DOHH2 (cell line): ENCODE results near the gene GRB10.

Experiments used
- H3F3A ChIP-seq: fragments of 200-600 bp; sonication (generic), shearing (Covaris generic); 2 replicates; pipeline ENCODE4 v1.6.0; 2016; ENCODE audit warnings: antibody characterized with exemption, mild to moderate bottlenecking; ENCODE audit not compliant: control insufficient read depth, insufficient read depth
- H3K27ac ChIP-seq: fragments of 200-600 bp; sonication (generic); 2 replicates; pipeline ENCODE4 v1.5.1; 2014; ENCODE audit warnings: low read depth, mild to moderate bottlenecking, low read length, moderate library complexity
- H3K27me3 ChIP-seq: fragments of 200-600 bp; sonication (generic); 2 replicates; pipeline ENCODE4 v1.6.1; 2014; ENCODE audit warnings: mild to moderate bottlenecking, low read length, mixed read lengths; ENCODE audit not compliant: control insufficient read depth
- H3K36me3 ChIP-seq: fragments of 200-600 bp; sonication (generic); 2 replicates; pipeline ENCODE4 v1.6.1; 2014; ENCODE audit warnings: mild to moderate bottlenecking, low read length, moderate library complexity, mixed read lengths; ENCODE audit not compliant: control insufficient read depth
- H3K4me1 ChIP-seq: fragments of 200-600 bp; sonication (generic); 2 replicates; pipeline ENCODE4 v1.6.1; 2014; ENCODE audit warnings: mild to moderate bottlenecking, low read length, mixed read lengths; ENCODE audit not compliant: control insufficient read depth
- H3K4me2 ChIP-seq: fragments of 200-600 bp; sonication (generic); 2 replicates; pipeline ENCODE4 v1.6.0; 2014; ENCODE audit warnings: mild to moderate bottlenecking, low read length, moderate library complexity
- H3K4me3 ChIP-seq: fragments of 200-600 bp; sonication (generic); 2 replicates; pipeline ENCODE4 v1.5.1; 2014; ENCODE audit warnings: mild to moderate bottlenecking, low read length, mixed read lengths
- H3K79me2 ChIP-seq: fragments of 200-600 bp; sonication (generic); 2 replicates; pipeline ENCODE4 v1.6.1; 2014; ENCODE audit warnings: mild to moderate bottlenecking, low read length, mixed read lengths; ENCODE audit not compliant: control insufficient read depth
- H3K9me2 ChIP-seq: fragments of 200-600 bp; sonication (generic); replicated peaks from 2 replicates; pipeline ENCODE4 v1.6.1; 2014; ENCODE audit warnings: mild to moderate bottlenecking, low read length, mixed read lengths; ENCODE audit not compliant: control insufficient read depth
- H3K9me3 ChIP-seq: fragments of 200-600 bp; sonication (generic); 2 replicates; pipeline ENCODE4 v1.6.1; 2014; ENCODE audit warnings: antibody characterized with exemption, low read length, mixed read lengths; ENCODE audit not compliant: control insufficient read depth, insufficient read depth
- H4K20me1 ChIP-seq: fragments of 200-600 bp; sonication (generic); 2 replicates; pipeline ENCODE4 v1.6.0; 2014; ENCODE audit warnings: low read depth, mild to moderate bottlenecking, antibody characterized with exemption, low read length, moderate library complexity; ENCODE audit not compliant: control insufficient read depth, insufficient read depth
- EZH2phosphoT487 ChIP-seq: fragments of 200-600 bp; sonication (generic); IDR thresholded peaks from 2 replicates; pipeline ENCODE4 v1.6.1; 2017; ENCODE audit warnings: borderline replicate concordance, mild to moderate bottlenecking, antibody characterized with exemption, low read length, moderate library complexity, mixed read lengths
- TF ChIP-seq, protein P1 (sequence below): fragments of 200-600 bp; sonication (generic); IDR thresholded peaks from one replicate; pipeline ENCODE4 v1.5.1; 2014; ENCODE audit warnings: antibody characterized with exemption, mild to moderate bottlenecking, low read depth, low read length; ENCODE audit not compliant: poor library complexity, severe bottlenecking

The GRB10 gene

DNA sequence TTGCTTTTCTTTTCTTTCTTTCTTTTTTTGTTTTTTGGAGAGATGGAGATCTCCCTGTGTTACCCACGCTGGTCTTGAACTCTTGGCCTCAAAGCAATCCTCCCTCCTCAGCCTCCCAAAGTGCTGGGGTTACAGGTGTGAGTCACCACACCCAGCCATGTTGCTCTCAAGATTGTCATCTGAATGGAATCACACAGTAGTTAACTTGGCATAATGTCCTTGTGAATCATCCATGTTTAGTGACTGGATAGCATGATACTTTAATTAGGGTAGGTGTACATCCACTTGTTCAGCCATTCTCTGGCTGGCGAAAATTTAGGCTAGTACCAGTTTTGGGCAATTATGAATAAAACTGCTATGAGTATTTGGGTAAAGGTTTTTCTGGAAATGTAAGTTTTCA, 15.4 kb upstream of the GRB10 start:
- no peaks in the 10 kb centered on the region for H3F3A ChIP-seq
- H3K9me3 ChIP-seq = no peaks in the 10 kb centered on the region
- no peaks in the 10 kb centered on the region for H3K36me3 ChIP-seq
- no peak overlapping the region for H3K4me3 ChIP-seq
- TF ChIP-seq EZH2phosphoT487 = no peak
- TF ChIP-seq, protein P1, sequence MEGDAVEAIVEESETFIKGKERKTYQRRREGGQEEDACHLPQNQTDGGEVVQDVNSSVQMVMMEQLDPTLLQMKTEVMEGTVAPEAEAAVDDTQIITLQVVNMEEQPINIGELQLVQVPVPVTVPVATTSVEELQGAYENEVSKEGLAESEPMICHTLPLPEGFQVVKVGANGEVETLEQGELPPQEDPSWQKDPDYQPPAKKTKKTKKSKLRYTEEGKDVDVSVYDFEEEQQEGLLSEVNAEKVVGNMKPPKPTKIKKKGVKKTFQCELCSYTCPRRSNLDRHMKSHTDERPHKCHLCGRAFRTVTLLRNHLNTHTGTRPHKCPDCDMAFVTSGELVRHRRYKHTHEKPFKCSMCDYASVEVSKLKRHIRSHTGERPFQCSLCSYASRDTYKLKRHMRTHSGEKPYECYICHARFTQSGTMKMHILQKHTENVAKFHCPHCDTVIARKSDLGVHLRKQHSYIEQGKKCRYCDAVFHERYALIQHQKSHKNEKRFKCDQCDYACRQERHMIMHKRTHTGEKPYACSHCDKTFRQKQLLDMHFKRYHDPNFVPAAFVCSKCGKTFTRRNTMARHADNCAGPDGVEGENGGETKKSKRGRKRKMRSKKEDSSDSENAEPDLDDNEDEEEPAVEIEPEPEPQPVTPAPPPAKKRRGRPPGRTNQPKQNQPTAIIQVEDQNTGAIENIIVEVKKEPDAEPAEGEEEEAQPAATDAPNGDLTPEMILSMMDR = no peak
- no peaks in the 10 kb centered on the region for H3K27me3 ChIP-seq
- H3K4me2 ChIP-seq = no peak overlapping the region
- no peaks in the 10 kb centered on the region for H3K9me2 ChIP-seq
- no peaks in the 10 kb centered on the region for H4K20me1 ChIP-seq
- no peak overlapping the region for H3K27ac ChIP-seq
- no peaks in the 10 kb centered on the region for H3K4me1 ChIP-seq
- H3K79me2 ChIP-seq = no peaks in the 10 kb centered on the region

- Histone ChIP-seq H3K9me2 (no peaks in the 10 kb centered on the region), H3K4me1 (no peaks in the 10 kb centered on the region), H4K20me1 (no peaks in the 10 kb centered on the region), H3F3A (no peaks in the 10 kb centered on the region), H3K27ac (no peak overlapping the region), H3K27me3 (no peaks in the 10 kb centered on the region), H3K4me3 (no peak overlapping the region), H3K9me3 (no peaks in the 10 kb centered on the region), H3K4me2 (no peak overlapping the region), H3K36me3 (no peaks in the 10 kb centered on the region), H3K79me2 (no peaks in the 10 kb centered on the region)
- TF ChIP-seq, protein P1 = no peak
- TF ChIP-seq EZH2phosphoT487 = no peak
Measured at GRCh38 chr7:50795831-50796230, 13.1 kb upstream of the GRB10 start.

DNA sequence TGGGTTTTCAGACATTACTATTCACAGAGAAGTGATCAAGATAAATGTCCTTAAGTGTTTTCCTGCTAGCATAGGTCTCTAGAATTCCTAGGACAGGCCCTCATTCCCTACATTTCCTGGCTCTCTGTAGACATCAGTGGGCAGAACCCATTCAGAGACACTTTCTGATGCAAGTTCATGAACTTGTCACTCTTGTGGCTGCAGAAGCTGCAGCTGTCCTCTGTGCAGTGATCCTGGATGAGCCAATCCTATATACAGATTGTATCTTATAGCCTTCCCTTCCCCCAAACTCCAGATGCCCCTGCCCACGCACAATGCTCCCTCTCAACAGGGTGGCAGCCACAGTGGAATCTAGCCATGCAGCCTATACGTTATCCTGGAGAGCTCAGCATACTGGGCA, 12.6 kb upstream of the GRB10 start:
- Histone ChIP-seq H3K27me3 (no peaks in the 10 kb centered on the region), H3K9me3 (no peaks in the 10 kb centered on the region), H3K9me2 (no peaks in the 10 kb centered on the region), H4K20me1 (no peaks in the 10 kb centered on the region), H3K4me3 (no peak overlapping the region), H3K79me2 (no peaks in the 10 kb centered on the region), H3K4me1 (no peaks in the 10 kb centered on the region), H3K4me2 (no peak overlapping the region), H3F3A (no peaks in the 10 kb centered on the region), H3K36me3 (no peaks in the 10 kb centered on the region), H3K27ac (no peak overlapping the region)
- TF ChIP-seq, protein P1 = no peak
- TF ChIP-seq EZH2phosphoT487 = no peak
